ENCODE data around the gene TOMM34. TPM values are rescaled to one million over a fixed set of nuclear protein-coding genes. Genes with fewer than 3 reads are reported as not detected.

The TOMM34 gene
- total and polyA plus RNA-seq, 2 of the 13 experiments (the other 11 are each of a cell fraction or from before 2014, with no cell fraction given), result 36.2 to 52.0 TPM

GRCh38 chr20:44918761-44919160 is 41.4 kb downstream of the TOMM34 start:
- Histone ChIP-seq H3K79me2 (ENCODE audit: insufficient read depth, low read length) (no peaks in the 10 kb centered on the region), H3K4me3 (replicated peaks in 1 of 3; ENCODE audit: insufficient read depth in 1 of 3, low read depth in 2 of 3, low read length in 3 of 3) (no peak overlapping the region), H3K9me3 (ENCODE audit: low read length) (no peaks in the 10 kb centered on the region), H3K9ac (ENCODE audit: insufficient read depth, low read depth, low read length) (no peak overlapping the region), H3K4me1 (ENCODE audit: insufficient read depth, low read length) (no peaks in the 10 kb centered on the region), H3K27me3 (ENCODE audit: control insufficient read depth in 1 of 2, insufficient read depth in 2 of 2, low read length in 2 of 2) (no peaks in the 10 kb centered on the region), H3K4me2 (ENCODE audit: low read depth, low read length) (no peak overlapping the region), H4K20me1 (ENCODE audit: insufficient read depth, low read length) (no peaks in the 10 kb centered on the region), H3K27ac (ENCODE audit: extremely low read length, insufficient read depth, low read length) (no peak overlapping the region), H2AFZ (ENCODE audit: low read length) (no peak overlapping the region), H3K36me3 (replicated peaks in 1 of 2; ENCODE audit: control insufficient read depth in 1 of 2, insufficient read depth in 2 of 2, low read length in 2 of 2) (peaks cover 28 to 73% of the 10 kb centered on the region in 2 experiments)
- FAIRE-seq, result no peak
- BruUV-seq (replicated peaks), result no TSS peak
- intact Hi-C loops (cut with micrococcal nuclease; ENCODE audit: unreplicated experiment), result no loop called here
- TF ChIP-seq ZNF263 (CRISPR knock-in tag; IDR thresholded peaks at IDR 0.05), result no peak
- TF ChIP-seq TCF7L2 (IDR thresholded peaks at IDR 0.05; ENCODE audit: low read depth, low read length), result no peak
- no peak for TF ChIP-seq ZNF383 (CRISPR knock-in tag; IDR thresholded peaks at IDR 0.05; ENCODE audit: borderline replicate concordance)
- TF ChIP-seq ZNF282 (IDR thresholded peaks at IDR 0.05; ENCODE audit: partially characterized antibody), result no peak
- TF ChIP-seq REST (IDR thresholded peaks at IDR 0.05; ENCODE audit: borderline replicate concordance in 1 of 2, low read depth in 1 of 2, low read length in 2 of 2), result no peak
- no peak for TF ChIP-seq ELF1 (CRISPR knock-in tag; IDR thresholded peaks at IDR 0.05)
- TF ChIP-seq HMGXB4 (CRISPR knock-in tag; IDR thresholded peaks at IDR 0.05; ENCODE audit: borderline replicate concordance in 1 of 2, low read depth in 1 of 2), result no peak
- no peak for TF ChIP-seq ARID3A (IDR thresholded peaks at IDR 0.05; ENCODE audit: low read depth, low read length)
- TF ChIP-seq FLYWCH1 (CRISPR knock-in tag; IDR thresholded peaks at IDR 0.05), result no peak
- in situ Hi-C loops (cut with HindIII; ENCODE audit: extremely low pct_ligation_motif_present, low pct_unique_long_range_greater_than_20kb), result no loop called here
- ATAC-seq, result no peak
- ChIA-PET CTCF (ENCODE audit: low intra/inter-chr PET ratio, low total read pairs) (no interaction called here), POLR2A (interaction anchor here (0.9 kb wide), 1 partner anchor 9 kb away, joined by 3 read pairs; the partner anchor contains the start of gene PABPC1L)
- WGBS (ENCODE audit: low lambda C conversion rate), result 96% methylated on average over 10 of the region's 10 CpGs
- no peak for DNase-seq (ENCODE audit: low spot score)
